Ecto neural progenitor cell (in vitro differentiated cells): Measurements from ENCODE around the gene ACAP2.
"Not testable (repeated sequence)": the region's sequence is repeated elsewhere in the genome, so short reads cannot be mapped to it uniquely, and the experiment has no call there.

Experiments
- DNase-seq: peaks from one replicate; pipeline ENCODE4 v3.0.0-alpha.2; 2018; ENCODE audit warnings: low spot score

ACAP2 gene, protein sequence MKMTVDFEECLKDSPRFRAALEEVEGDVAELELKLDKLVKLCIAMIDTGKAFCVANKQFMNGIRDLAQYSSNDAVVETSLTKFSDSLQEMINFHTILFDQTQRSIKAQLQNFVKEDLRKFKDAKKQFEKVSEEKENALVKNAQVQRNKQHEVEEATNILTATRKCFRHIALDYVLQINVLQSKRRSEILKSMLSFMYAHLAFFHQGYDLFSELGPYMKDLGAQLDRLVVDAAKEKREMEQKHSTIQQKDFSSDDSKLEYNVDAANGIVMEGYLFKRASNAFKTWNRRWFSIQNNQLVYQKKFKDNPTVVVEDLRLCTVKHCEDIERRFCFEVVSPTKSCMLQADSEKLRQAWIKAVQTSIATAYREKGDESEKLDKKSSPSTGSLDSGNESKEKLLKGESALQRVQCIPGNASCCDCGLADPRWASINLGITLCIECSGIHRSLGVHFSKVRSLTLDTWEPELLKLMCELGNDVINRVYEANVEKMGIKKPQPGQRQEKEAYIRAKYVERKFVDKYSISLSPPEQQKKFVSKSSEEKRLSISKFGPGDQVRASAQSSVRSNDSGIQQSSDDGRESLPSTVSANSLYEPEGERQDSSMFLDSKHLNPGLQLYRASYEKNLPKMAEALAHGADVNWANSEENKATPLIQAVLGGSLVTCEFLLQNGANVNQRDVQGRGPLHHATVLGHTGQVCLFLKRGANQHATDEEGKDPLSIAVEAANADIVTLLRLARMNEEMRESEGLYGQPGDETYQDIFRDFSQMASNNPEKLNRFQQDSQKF

DNA sequence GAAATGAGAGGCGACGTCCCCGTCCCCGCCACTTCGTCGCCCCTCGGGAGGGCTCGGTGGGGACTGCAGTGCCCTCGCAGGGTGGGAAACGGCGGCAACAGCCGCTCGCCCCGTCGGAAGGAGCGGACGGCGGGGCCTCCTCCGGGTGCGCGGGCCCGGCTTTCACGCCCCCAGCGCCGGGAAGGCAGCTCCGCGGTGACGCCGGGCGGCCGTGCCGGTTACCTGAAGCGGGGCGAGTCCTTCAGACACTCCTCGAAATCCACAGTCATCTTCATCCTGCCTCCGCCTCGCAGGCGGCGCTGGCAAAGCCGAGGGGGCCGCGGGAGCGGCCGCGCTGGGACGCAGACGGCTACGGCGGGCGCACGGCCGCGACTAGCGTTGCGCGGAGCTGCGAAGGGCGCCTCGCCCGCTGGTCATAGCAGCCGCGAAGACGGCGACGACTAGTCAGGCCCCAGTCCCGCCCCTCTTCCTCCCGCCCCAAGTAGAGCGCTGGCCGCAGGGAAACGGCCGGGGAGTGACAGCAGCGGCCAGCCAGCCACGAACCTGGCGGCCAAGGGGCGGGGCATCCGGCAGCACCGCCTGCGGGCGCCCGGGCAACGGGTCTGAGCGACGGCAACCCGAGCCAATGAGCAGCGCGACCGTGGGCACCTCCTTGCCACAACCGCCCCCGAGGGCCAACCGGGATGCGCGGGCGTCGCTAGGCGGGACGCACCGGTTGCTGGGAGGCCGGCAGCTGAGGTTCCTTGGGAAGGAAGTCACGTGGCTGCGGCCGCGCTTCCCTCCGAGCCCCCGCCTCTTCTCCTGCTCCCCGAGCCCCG is at the start of gene ACAP2:
Gene ACAP2, minus strand, starts transcription at position 448 of the 818 bp plus-strand sequence. Its CDS starts 173 bp downstream, at position 275.
- DNase-seq: peak; percentile 100

DNA sequence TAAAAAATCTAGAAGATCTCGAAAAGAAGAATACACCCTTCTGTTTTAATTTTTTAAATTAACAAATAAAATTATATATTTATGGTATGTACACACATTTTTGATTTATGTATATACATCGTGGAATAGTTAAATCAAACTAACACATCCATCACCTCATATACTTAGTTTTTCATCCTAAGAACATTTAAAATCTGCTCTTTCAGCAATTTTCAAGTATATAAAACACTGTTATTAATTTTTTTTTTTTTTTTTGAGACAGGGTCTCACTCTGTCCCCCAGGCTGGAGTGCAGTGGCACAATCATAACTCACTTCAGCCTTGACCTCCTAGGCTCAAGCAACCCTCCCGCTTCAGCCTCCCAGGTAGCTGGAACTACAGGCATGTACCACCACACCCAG is 32.8 kb upstream of the ACAP2 start:
- DNase-seq: no peak

DNA sequence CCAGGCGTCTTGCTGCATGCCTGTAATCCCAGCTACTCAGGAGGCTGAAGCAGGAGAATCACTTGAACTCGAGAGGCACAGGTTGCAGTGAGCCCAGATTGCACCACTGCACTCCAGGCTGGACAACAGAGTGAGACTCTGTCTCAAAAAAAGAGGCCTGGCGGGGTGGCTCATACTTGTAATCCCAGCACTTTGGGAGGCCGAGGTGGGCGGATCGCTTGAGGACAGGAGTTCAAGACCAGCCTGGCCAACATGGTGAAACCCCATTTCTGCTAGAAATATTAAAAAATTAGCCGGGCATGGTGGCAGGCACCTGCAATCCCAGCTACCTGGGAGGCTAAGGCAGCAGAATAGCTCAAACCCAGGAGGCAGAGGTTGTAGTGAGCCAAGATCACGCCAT is 32.3 kb upstream of the ACAP2 start:
- not testable (repeated sequence) for DNase-seq

DNA sequence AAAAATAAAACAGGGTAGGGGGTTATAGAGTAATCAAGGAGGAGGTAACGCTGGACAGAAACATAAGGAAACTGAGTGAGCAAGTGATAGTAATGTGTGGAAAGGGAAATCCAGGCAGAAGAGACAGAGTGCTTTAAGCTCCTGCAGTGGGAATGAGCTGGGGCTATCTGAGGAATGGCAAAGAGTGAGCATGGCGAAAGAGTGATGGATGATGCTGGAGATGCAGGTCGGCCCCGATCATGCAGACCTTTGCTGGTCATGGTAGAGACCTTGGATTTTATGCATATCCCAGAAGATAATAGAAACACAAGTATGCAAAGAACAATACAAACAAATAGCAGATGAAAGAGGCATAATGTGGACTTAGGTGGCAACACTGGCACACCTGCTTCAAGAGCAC is 26.0 kb upstream of the ACAP2 start:
- DNase-seq: peak; percentile 10

DNA sequence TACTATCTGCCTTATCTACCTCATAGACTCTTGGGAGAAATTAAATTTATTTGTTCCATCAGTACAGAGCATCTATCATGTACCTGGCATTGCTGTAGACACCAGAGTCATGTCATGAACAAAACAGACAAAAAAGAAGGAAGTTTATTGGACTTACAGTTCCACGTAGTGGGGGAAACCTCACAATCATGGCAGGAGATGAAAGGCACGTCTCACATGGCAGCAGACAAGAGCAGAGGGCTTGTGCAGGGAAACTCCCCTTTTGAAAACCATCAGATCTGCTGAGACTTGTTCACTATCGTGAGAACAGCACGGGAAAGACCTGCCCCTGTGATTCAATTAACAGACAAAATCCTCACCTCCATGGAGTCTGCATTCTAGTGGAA is 25.6 kb upstream of the ACAP2 start:
- peak; percentile 18 for DNase-seq

DNA sequence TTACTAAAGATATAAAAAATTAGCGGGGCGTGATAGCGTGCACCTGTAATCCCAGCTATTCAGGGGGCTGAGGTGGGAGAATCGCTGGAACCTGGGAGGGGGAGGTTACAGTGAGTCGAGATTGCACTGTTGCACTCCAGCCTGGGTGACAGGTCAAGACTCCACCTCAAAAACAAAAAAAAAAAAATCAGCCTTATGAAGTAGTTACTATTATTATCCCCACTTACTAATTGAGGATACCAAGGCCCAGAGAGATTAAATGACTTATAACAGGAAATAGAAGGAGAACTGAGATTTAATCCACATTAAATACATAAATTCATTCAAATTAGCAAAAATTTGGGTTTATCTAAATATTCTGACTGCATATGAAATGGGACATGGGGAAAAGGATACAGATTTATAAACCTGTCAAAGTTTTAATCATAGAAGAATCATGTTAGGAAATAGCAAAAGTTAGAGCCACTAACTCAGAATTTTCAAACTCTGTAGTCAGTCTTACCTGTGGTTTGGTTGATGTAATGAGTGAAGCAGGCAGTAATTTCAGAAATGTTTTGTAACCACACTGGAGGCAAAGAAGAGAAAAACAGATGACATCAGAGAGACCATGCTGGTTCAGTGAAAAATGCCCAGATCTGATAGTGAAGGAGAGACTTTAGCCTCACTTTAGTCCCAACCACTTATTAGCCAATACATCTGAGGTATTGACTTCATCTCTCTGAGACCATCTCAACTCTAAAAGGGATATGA is 25.0 kb upstream of the ACAP2 start:
- DNase-seq: no peak

DNA sequence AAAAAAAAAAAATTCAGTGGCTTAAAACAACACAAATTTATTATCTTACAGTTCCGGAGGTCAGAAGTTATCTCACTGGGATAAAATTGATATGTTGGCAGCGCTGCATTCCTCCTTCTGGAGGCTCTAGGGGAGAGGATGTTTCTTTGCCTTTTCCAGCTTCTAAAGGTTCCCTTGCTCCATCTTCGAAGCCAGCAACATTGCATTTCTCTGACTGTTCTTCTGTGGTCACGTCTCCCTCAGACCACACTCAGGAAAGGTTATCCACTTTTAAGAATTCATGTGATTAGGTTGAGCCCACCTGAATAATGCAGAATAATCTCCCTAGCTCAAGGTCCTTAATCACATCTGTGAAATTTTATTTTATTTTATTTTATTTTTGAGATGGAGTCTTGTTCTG is 23.4 kb upstream of the ACAP2 start:
- DNase-seq: no peak

DNA sequence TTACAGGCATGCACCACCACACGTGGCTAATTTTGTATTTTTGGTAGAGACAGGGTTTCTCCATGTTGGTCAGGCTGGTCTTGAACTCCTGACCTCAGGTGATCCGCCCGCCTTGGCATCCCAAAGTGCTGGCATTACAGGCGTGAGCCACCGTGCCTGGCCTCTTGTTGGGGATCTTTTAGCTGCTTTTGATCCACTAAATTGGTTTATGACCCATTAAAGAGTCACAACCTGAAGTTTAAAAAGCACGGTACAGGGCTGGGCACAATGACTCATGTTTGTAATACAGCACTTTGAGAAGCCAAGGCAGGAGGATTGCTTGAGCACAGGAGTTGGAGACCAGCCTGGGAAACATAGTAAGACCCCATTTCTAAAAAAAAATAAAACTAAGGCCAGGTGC is 20.1 kb upstream of the ACAP2 start:
- DNase-seq: not testable (repeated sequence)

DNA sequence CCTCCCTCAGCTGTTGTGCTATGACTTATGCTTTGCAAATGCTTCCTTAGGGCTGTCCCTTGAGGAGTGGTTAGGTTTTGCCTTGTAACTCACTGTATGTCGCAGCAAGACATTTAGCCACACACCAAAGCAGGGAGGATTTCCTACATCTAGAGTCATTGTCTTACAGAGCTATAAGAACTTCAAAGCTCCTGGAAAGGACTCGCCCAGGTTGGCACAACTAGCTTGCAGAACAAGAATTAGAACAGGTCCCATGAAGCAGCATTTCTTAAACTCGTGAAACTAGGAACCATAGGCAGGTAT is 19.4 kb upstream of the ACAP2 start:
- no peak for DNase-seq

DNA sequence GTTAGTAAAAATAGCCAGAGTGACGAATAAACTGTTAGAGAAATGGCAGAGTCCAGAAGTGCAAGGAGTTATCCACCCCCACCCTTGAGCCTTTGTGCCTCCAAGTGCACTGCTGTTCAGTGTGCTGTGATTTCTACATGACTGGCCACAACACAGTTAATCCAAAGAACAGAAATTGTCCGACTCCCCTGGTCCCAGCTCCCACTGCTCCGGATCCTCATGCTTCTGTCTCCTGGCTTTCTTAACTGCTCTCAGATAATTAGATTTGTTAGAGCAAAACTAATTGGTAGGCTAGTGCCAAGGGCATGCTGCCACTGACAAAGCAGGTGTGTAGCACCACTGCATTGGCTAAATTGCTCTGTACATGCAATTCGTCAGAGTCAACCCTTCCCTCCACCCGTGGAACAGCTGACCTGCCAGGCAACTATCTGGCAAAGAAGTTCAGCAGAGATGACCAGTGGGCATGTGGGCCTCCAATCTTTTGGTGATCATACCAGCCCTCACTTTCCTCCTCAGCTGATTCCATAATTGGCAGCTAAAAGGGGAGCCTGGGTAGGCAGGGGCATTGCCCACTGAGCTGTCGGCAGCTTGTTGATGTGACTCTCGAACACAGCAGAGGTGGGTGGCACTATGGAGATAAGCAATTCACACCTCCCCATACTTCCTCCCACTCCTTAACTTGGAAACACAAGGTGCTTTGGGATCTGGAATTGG is 18.9 kb upstream of the ACAP2 start:
- DNase-seq: no peak

DNA sequence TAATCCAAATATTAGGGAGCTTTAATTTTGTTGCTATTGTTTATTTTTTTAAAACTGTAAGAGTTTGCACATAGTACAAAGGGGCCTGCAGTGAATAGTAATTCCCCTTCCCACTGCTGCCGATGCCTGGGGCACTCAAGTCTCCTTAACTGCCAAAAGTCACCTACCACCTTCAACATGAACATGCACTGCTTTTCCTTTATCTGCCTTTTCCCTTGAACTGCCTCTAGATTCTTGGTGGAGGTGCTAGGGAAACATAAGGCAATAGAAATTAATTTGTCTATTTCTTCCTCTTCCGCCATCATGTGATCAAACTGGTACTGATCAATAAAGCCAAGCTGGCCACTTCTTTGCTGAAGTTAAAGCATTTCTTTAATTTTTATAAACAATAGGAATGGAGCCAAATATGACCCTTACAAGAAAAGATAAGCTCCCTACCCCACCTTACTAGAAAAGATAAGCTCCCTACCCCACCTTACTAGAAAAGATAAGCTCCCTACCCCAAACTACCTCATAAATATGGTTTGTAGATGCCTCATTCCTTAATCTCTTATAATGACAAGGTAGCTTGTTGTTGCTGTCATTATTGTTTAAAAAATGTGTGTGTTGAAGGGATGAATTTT is 17.4 kb upstream of the ACAP2 start:
- no peak for DNase-seq

DNA sequence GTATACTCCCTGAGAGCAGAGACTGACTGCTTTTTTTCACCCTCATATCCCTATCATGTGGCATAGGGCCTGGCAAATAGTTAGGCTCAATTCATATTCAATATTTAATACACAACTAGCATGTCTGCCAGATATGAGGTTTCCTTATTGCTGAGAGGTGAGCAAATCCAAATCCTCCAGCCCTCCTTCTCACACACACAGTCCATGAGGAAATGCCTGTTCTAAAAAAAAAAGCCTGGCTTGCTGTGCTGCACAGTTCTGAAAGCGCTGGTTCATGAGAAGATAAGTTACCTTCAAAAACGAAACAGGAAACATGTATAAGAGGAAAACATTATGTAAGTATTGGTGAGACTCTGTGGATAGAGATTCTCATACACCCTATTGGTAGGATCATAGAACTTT is 15.5 kb upstream of the ACAP2 start:
- no peak for DNase-seq

DNA sequence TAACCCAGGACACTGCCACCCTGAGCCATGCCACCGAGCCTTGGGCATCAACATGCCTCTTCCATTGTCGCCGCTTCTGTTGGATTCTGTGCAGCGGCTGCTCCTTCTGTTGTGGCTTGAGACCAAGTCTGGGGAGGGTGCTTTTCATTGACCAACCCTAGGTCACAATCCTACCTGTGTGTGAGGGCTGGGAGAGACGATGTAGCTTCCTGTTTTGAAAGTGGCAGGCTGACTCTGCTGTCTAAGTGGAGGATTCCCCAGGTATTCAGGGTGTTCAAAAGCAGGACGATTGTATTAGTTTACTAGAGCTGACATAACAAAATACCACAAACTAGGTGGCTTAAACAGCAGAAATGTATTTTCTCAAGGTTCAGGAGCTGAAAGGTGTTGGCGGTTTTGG is 13.0 kb upstream of the ACAP2 start:
- no peak for DNase-seq

DNA sequence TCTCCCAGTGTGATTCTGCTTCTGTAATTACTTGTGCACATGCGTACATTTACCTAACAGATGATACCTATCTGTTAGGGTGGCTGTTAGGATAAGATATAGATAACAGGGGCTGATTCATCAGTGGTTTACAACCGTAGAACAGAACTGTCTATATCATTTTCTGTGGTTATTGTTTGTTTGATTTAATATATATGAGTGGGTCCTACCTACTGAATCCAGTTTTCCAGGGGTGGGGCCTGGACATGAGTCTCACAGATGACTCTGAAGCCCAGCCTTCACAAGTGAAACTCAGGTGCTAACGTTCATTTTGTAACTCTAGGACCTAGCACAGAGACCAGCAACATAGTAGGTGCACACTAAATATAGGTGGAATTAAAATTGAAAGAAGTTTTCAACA is 10.4 kb upstream of the ACAP2 start:
- no peak for DNase-seq

DNA sequence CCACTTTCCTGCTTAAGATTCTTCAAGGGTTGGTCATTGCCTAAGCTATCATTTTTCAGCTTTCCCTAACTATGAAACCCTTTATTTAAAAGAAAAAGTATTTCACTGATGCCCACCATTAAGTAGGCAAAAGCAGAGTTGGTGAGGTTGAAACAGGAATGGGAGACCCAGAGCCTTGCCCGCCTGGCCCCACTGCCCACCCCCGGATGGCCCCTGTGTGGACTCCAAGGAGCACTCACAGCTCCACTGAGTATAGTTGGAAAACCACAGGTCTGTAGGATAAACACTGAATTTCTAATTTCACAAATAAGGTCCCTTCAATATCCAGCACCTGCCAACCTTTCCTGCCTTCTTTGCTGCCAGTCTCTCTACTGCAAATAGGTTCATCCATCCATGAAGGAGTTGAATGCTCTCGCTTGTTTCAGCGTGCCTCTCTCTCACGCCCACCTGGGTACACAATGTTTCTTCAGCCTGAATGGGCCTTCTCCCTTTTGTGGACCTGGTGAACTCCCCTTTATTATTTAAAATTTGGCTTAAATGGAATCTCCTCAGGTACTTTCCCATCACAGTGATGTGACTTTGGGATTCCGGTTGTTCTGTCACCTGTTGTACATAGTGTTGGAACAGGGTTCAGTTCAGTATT is 8.7 kb upstream of the ACAP2 start:
- no peak for DNase-seq

DNA sequence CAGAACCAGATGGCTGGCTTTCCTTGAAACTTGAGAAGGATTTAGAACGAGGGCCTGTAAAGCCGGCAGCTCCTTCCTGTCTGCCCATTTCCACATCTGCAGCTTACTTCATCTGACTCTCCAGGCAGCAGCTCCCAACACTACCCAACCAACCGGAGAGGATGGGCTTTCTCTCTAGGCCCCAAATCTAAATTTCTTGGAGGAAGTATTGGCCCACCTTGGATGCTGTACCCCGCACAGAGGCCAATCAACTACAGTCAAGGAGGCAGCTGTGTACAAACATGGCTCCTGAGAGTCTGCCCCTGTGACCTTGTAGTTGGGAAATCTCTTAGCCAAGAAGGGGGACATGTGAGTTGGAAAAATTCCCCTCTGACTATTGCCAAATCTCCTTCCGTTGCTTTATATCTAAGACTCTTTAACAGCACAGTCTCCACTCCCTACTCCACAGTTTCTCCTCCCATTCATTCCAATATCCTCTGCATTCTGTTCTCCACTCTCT is 8.0 kb upstream of the ACAP2 start:
- DNase-seq: no peak

DNA sequence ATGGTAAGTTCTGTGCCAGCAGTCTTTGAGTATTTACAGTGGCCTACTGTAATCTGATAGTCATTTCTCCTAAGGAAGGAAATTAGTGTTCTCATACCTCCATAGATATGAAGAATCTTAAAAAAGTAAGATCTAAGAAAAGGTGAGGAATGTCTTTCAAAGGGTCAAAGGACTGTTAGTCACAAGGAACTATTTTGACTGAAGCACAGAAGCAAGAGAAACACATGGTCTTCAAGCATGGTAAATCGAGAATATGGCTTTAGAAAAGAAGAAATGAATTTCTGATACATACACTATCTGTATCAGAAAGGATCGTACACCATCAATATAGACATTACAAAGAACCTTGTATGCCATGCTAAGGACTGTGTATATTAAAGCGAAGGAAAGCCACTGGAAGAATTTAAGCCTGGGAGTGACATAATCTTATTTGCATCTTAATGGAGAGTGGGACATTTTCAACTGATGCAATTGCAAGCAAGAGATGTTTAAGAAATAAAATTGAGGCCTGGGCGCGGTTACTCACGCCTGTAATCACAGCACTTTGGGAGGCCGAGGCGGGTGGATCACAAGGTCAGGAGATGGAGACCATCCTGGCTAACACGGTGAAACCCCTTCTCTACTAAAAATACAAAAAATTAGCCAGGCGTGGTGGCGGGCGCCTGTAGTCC is 5.5 kb upstream of the ACAP2 start:
- DNase-seq: no peak

DNA sequence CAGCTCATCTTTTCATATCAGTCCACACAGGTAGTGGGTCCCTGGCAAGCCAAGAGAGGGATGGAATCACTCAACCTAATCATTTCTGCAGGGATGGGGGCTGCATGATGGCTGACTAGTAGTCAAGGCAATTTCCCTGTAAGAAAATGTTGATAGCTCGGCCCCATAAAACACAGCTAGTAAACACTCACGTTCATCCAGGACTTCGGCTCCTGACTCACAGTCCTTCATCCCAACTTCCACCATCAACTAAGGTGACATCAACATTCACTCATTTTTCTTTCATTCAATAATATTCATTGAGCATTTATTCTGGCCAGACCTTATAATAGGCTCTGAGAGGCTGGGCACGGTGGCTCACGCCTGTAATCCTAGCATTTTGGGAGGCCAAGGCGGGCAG is 4.4 kb upstream of the ACAP2 start:
- DNase-seq: no peak

DNA sequence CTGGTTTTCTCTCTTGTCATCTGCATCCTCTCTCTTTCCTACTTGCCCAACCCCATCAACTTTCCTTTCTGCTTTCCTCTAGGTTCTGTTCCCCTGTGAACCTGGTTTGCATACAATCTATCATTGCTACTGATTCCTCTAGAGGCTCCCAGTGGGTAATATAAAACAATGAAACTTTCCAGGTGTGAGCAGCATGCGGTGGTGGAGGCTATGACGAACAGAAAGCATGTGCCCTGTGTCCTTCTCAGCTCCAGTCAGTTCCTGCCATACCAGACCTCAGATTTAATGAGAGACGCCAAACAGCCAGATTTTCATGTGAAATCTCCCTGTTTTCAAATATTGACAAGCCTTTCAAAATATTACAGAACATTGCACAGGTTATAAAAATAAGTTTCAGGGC is 3.5 kb upstream of the ACAP2 start:
- DNase-seq: no peak

DNA sequence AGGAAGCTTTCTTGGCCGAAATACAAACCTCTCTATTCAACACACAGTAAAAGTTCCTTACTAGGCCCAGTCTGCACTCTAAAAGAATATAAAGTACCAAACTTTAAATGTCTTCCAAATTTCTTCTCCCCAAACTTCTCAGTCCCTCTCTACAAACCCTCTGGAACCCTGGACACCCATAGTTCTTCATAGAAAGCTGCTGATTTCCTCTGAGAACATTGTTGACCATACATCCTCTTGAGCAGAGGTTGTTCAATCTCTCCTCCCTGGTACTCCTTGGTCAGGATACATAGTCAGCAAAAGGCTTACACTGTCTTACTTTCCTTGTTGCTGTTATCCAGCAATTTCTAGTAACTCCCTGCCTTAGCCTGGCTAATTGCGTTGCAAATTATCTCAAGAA is 3.1 kb upstream of the ACAP2 start:
- no peak for DNase-seq
